Right lobe of liver (tissue), 4 donors: ENCODE results near the gene ERN1.

Experiments used
- CTCF ChIP-seq, 4 donors: fragments of 200-600 bp in 3 of 4; fragments of 450-650 bp in 1 of 4; IDR thresholded peaks; one replicate each; pipeline versions ENCODE4 v1.5.1 to v1.8.0; 2016 to 2022; ENCODE audit warnings: antibody characterized with exemption in 4 of 4, mild to moderate bottlenecking in 2 of 4
- POLR2A ChIP-seq: fragments of 450-650 bp; IDR thresholded peaks from one replicate; pipeline ENCODE4 v1.6.1; 2017; ENCODE audit warnings: antibody characterized with exemption, mild to moderate bottlenecking
- donor health status: DM: no; HTN: no; CAD: no.
- donor health status: DM: no; HTN: no; CAD: no.
- donor health status: DM: no; HTN: yes; CAD: no.

GRCh38 chr17:64024215-64024654, 105.7 kb downstream of the ERN1 start:
- TF ChIP-seq CTCF (IDR thresholded peaks at IDR 0.05) (no peak), POLR2A (no peak)
